Stimulated activated CD4-positive, alpha-beta T cell treated with anti-CD3 and anti-CD28 coated beads, TNF-alpha, amount 100 ng/mL, for 24 hours (primary cell): ENCODE results near the gene ZFP64.
A peak's percentile ranks its signal among the peaks of the same experiment; 100 is the strongest.
"Not testable (repeated sequence)": the region's sequence is repeated elsewhere in the genome, so short reads cannot be mapped to it uniquely, and the experiment has no call there.

Experiments
- DNase-seq, 3 experiments: peaks; one replicate each; pipeline ENCODE4 v3.0.0-alpha.2; 2020; ENCODE audit warnings: low read depth in 3 of 3

Gene ZFP64

DNA sequence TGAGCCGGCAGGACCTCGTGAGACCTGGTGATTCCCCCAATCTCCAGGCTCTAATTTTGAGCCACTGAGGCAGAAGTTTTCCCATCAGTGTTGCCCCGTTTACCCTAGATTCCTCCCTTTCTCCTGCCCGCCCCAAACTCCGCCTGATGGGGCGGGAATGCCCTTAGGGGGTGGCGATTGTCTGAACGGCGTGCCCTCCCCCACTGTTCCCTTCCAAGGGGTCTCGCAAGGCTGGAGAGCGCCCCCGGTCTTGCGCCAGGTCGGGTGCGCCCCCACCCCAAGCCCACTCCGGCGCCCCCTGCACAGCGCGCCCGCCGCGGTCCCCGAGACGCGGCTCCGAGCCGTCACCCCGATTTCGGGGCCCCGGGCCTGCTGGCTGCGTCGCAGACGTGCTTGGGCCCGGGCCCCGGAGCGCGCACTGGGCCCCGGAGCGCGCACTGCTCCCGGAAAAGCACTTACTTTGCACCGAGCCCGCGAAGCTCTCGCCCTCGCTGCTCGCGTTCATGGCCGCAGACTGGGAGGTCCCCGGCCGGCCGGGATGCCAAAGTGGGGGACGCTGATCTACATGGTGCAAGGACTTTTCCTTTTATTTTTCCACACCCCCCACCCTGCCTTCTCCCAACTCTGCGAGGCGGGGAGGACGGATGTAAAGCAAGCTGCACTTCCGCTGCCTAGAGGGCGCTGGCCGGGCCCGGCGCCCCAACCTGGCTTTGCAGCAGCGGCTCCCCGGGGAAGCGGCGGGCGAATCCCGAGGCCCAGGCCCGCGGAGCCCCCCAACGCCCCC lies at the start of gene ZFP64:
Gene ZFP64, minus strand, starts transcription at position 648 of the 784 bp plus-strand sequence. Its CDS starts 143 bp downstream, at position 505.
- DNase-seq = peak; percentile 33 to 65 (median 48)

- DNase-seq = no peak
Observed at GRCh38 chr20:52240802-52241201, 49.2 kb upstream of the ZFP64 start.

DNA sequence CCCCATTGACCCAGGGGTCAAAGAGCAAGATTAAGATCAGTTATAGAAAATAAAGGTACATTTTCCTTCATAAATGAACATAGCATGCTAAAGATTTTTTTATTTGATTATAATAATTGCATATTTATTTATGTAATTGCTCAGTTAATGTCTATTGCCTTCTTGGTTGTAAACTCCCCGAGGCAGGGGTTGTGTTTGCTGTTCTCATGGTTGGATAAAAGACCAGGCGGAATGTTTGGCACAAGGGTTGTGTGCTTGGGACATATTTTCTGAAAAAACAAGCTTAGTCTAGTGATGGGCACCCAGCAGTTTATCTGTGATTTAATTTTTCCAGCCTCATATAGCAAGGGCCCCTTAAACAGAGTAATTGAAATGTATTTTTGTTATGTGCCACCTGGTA lies 47.5 kb upstream of the ZFP64 start:
- DNase-seq = no peak

DNA sequence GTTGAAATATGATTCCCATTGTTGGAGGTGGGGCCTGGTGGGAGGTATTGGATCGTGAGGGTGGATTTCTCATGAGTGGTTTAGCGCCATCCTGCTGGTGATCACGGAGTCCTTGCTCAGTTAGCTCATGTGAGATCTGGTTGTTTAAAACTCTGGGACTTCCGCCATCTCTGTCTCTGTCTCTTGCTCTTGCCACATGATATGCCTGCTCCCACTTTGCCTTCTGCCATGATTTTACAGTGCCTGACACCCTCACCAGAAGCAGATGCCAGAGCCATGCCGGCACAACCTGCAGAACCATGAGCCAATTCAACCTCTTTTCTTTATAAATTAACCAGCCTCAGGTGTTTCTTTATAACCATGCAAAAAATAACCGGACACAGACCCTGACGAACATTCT lies 44.7 kb upstream of the ZFP64 start:
- DNase-seq = no peak

GRCh38 chr20:52235129-52235528 lies 43.5 kb upstream of the ZFP64 start:
- DNase-seq = no peak

DNA sequence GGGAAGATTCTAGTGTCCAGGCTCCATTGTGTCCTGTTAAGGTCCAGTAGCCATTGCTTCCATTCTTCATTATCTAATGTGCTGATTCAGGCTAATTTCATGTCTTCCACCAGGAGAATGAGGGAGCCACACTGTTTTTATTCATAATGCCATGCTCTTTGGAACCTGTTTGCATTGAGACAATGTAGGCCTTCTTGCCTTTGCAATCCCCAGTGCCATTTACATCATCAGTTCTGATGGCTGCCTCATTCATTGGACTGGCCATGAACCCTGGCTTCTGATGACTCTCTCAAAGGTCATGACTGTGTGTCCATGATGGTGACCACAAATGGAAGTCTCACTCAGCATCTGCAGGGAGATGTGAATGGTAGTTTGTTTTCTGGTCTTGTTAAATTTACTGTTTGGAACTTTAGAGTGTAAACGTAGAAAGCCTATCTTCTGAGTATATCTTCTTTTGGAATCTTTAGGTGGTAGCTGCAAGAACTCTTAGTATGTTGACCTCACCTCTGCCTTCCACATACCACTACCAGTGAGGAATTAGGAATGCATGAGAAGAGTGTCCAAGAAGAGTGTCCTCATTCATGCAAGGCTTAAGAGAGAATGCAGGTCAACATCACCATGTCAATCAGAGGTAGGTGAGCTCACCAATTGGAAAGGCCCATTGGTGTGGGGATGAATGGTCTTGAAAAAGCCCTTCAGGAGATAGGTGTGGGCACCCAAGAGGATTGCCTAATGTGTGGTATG lies 42.9 kb upstream of the ZFP64 start:
- no peak for DNase-seq

DNA sequence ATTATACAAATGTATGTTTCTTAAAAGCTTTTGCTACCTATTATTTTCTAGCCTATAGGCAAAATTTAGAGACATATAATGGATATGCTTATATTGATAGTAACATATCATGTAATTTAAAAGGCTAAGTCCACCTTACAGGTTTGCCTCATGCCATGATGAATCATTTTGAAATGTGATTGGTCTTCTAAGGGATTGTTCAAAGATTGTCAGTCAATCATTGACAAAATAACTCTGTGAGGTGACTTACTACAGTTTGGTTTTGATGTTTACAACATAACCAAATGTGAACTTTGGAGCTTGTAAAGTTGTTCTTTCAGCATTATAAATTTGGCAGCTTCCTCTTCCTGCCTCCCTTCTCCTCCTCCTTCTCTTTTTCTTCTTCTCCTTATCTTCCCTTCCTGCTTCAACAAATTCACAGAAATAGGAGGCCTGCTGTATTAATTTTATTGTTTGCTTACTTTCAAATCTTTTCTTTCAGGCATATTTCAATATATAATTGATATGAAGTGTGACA lies 39.7 kb upstream of the ZFP64 start:
- no peak for DNase-seq

- DNase-seq = no peak
Observed at GRCh38 chr20:52230409-52230808, 38.8 kb upstream of the ZFP64 start.

DNA sequence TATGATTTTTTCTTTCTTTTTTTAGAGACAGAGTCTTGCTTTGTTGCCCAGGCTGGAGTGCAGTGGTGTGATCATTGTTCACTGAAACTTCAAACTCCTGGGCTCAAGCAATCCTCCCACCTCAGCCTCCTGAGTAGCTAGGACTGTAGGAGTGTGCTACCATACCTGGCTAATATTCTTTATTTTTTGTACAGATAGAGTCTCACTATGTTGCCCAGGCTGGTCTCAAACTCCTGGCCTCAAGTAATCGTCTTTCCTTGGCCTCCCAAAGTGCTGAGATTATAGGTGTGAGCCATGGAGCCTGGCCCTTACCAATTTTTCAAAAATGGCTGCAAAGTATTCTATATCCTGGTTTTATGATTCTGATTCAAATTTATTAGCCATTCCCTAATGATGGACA lies 37.8 kb upstream of the ZFP64 start:
- DNase-seq = not testable (repeated sequence)

GRCh38 chr20:52226370-52226769 lies 34.8 kb upstream of the ZFP64 start:
- no peak for DNase-seq

GRCh38 chr20:52224920-52225319 lies 33.3 kb upstream of the ZFP64 start:
- no peak for DNase-seq

DNA sequence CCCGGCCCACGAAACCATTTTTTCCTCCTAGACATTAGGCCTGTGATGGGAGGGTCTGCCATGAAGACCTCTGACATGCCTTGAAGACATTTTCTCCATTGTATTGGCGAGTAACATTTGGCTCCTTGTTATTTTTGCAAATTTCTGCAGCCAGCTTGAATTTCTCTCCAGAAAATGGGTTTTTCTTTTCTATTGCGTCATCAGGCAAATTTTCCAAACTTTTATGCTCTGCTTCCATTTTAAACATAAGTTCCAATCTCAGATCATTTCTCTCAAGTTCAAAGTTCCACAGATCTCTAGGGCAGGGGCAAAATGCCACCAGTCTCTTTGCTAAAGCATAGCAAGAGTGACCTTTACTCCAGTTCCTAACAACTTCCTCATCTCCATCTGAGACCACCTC lies 29.8 kb upstream of the ZFP64 start:
- DNase-seq = not testable (repeated sequence)

DNA sequence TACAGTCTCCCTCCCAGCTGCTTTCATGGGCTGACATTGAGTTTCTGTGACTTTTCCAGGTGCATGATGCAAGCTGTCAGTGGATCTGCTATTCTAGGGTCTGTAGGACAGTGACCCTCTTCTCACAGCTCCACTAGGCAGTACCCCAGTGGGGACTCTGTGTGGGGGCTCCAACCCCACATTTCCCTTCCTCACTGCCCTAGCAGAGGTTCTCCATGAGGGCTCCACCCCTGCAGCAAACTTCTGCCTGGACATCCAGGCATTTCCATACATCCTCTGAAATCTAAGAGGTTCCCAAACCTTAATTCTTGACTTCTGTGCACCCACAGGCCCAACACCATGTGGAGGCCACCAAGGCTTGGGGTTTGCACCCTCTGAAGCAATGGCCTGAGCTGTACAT lies 29.3 kb upstream of the ZFP64 start:
- not testable (repeated sequence) for DNase-seq

DNA sequence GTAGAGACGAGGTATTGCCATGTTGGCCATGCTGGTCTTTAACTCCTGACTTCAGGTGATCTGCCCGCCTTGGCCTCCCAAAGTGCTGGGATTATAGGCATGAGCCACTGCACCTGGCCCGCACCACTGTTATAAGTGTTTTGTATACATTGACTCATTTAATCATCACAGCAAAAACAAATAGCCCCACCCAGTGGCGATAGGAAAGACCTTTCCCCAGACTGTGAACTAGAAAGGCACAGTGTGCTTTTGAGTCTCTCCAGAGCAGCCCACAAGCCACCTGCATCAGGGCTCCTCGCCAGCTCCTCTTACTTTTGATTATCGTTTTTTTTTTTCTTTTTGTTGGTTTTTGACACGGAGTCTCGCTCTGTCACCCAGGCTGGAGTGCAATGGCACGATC lies 27.9 kb upstream of the ZFP64 start:
- DNase-seq = no peak

GRCh38 chr20:52217689-52218395 lies 26.3 kb upstream of the ZFP64 start:
- no peak for DNase-seq

DNA sequence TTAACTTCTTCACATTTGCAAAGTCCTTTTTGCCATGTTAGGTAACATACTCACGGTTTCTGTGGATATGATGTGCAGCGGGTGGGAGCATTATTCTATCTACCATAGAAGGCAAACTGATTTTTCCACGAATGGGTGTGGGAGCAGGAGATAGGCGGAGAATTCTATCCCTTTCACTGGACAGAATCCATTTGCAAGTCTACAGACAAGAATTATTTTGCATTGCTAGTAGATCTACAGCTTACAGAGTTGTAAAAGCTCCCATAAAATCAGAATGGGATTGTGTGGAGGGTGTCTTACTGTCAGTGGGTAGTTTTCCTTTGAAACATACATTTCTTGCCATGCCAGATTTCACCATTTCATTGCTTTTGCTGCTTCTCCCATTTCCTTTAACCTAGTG lies 22.4 kb upstream of the ZFP64 start:
- no peak for DNase-seq

DNA sequence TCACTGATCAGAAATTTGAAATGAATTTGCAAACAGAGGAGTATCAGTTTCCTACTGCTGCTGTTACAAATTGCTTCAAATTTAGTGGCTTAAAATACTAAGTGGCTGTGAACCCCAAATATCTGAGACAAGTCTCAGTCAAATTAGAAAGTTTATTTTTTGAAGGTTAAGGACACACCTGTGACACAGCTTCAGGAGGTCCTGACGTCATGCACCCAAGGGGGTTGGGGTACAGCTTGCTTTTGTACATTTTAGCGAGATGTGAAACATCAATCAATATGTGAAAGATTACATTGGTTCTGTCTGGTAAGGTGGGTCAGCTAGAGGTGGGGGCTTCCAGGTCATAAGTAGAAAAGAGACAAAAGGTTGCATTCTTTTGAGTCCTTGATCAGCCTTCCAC lies 21.4 kb upstream of the ZFP64 start:
- DNase-seq = no peak

- no peak for DNase-seq
Observed at GRCh38 chr20:52210037-52210990, 18.7 kb upstream of the ZFP64 start.

- no peak for DNase-seq
Observed at GRCh38 chr20:52209154-52209571, 17.6 kb upstream of the ZFP64 start.

DNA sequence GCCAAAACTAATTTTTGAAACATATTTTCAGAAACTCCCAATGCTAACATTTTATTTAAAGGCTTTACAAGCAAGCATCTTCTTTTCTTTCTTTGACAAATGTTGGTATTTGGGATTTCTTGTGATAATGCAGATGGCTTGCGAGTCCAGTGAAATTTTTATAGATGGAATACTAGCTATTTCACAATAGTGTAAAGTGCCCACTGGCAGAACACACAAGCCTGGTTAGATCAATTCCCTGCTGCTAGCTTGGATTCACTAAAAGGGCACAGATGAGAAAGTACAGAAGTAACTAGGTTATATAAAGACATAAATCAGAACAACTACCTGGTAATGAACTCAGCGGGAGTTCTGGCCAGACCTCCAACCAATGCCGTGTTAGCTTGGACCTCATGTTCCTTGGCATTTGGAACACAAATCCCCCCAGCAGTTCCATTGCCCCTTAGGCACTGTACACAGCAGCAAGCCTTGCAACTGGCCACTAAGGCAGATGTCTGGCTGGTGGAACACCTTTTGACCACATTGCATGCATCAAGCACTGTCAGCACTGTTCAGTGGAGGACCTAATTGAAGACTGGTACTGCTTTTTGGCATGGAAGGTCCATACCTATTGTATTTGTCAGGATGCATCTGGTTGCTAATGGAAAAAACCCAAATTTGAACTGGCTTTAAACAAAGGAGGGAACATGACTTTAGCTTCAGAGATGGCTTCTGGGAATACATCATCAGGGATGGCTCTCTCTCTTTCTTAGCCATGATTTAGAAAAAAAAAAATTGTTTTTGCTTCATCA lies 15.6 kb upstream of the ZFP64 start:
- no peak for DNase-seq
